SIG-M5 (cell line): Measurements from ENCODE around the gene CCDC88B.
"Not testable (repeated sequence)": the region's sequence is repeated elsewhere in the genome, so short reads cannot be mapped to it uniquely, and the experiment has no call there.

Source experiments
- DNase-seq: peaks from one replicate; lab custom pipeline; 2025; lab: John Stamatoyannopoulos, UW

The CCDC88B gene

DNA sequence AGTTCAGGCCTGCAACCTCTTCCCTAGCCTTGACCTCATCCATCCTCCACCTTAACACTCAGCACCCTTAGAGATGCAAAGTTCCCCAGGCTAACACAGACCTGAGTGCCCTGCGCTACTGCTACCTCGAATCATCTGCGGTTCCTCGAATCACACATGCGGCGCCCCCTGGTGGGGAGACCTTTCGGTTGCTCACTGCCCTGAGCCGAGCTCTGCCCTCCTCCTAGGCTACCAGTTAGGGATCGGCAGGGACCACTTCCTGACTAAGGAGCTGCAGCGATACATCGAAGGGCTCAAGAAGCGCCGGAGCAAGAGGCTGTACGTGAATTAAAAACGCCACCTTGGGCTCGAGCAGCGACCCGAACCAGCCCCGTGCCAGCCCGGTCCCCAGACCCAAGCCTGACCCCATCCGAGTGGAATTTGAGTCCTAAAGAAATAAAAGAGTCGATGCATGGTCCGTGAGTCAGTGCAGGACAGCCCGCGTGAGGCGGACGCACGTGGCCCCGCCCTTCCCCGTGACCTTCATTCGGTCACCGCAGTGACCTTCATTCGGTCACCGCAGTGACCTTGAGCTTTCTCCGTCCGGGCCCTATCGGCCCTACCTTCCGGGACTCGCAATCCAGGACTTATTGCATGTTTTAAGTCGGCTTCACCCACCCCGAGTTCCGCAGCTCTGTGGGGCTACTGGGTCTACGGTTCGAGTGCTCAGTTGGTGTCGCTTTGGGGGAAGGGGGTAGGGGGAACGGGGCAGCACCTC is 35.5 kb upstream of the CCDC88B start:
- peak; percentile 63 for DNase-seq

DNA sequence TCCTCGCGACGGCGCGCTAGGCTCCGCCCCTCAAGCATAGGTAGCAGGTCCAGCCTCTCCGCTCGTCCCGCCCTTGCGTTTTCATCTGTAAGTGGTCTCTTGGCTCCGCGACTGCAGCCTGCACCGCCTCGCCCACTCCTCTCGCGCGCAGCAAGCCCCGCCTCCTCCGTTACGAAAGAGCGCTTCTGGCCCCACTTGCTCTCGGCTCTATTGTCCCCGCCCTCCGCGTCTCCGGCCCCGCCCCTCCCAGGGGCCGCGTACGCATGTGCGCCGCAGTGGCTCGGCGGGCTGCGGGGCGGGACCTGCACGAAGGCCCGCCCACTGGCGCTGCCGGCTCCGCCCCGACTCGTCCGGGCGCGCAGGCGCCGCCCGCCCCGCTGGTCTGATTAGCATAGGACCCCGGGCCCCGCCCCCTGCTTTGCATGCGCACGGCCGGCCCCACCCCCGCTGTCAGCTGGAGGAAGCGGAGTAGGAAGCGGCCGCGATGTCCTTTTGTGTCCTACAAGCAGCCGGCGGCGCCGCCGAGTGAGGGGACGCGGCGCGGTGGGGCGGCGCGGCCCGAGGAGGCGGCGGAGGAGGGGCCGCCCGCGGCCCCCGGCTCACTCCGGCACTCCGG is 34.8 kb upstream of the CCDC88B start, which contains the start of gene ESRRA:
ESRRA (plus strand) TSS at position 450 of the 616 bp plus-strand sequence. CDS start 1,656 bp downstream, outside the sequence.
- peak; percentile 84 for DNase-seq

GRCh38 chr11:64305691-64306562 is 34.1 kb upstream of the CCDC88B start:
- no peak for DNase-seq

- DNase-seq = no peak
Observed at GRCh38 chr11:64306563-64306875, 33.5 kb upstream of the CCDC88B start.

DNA sequence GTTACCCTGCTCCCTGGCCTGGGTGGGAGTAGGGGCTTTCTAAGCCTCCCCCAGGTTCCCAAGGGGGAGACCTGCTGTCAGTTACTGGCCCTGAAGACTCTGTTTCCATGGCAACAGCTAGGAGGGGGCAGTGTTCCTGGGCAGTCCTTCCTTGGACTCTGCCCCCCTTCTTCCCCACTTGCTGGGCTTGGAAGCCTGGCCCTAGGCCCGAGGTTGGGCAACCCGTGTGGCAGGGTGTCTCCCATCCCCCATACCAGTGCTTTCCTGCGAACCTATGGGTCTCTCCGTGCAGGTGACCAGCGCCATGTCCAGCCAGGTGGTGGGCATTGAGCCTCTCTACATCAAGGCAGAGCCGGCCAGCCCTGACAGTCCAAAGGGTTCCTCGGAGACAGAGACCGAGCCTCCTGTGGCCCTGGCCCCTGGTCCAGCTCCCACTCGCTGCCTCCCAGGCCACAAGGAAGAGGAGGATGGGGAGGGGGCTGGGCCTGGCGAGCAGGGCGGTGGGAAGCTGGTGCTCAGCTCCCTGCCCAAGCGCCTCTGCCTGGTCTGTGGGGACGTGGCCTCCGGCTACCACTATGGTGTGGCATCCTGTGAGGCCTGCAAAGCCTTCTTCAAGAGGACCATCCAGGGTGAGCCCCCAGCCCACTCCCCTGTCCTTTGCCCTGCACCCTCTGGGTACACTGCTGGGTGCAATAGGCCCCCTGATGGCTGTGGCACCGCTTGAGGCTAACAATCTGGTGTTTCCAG is 33.0 kb upstream of the CCDC88B start:
- no peak for DNase-seq

DNA sequence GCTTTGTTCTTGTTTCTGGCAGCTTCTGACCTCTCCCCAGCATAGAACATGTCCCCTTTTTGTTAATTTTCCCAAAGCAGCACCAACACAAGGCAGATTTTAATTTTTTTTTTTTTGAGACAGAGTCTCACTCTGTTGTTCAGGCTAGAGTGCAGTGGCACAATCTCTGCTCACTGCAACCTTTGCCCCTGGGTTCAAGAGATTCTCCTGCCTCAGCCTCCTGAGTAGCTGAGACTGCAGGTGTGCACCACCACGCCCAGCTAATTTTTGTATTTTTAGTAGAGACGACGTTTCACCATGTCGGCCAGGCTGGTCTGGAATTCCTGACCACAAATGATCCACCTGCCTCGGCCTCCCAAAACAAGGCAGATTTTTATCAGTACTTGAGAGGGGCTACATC is 32.2 kb upstream of the CCDC88B start:
- not testable (repeated sequence) for DNase-seq

- no peak for DNase-seq
Observed at GRCh38 chr11:64312947-64313346, 27.1 kb upstream of the CCDC88B start.

- no peak for DNase-seq
Observed at GRCh38 chr11:64313491-64314145, 26.4 kb upstream of the CCDC88B start.

DNA sequence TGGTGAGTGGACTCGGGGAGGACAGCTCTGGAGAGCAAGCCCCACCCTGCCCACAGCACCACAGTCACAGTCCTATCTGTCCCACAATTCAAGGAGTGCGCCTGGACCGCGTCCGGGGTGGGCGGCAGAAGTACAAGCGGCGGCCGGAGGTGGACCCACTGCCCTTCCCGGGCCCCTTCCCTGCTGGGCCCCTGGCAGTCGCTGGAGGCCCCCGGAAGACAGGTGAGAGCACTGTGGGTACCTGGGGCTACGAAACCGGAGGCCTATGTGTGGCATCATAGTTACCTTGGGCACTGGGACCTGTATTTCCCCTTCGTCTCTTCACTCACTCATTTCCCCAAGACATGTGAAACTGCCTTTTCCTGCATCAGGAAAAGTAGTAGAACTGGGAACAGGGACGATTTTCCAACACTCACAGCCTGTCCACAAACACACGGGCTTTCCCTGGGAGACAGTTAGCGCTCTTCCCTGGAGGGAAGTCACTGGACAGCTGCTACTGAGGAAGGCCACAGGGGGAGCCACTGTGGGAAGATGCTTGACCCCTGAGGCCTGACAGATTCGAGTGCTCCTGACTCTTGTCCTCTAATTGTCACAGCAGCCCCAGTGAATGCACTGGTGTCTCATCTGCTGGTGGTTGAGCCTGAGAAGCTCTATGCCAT is 25.7 kb upstream of the CCDC88B start:
- no peak for DNase-seq

GRCh38 chr11:64314805-64315561 is 25.0 kb upstream of the CCDC88B start:
- no peak for DNase-seq

DNA sequence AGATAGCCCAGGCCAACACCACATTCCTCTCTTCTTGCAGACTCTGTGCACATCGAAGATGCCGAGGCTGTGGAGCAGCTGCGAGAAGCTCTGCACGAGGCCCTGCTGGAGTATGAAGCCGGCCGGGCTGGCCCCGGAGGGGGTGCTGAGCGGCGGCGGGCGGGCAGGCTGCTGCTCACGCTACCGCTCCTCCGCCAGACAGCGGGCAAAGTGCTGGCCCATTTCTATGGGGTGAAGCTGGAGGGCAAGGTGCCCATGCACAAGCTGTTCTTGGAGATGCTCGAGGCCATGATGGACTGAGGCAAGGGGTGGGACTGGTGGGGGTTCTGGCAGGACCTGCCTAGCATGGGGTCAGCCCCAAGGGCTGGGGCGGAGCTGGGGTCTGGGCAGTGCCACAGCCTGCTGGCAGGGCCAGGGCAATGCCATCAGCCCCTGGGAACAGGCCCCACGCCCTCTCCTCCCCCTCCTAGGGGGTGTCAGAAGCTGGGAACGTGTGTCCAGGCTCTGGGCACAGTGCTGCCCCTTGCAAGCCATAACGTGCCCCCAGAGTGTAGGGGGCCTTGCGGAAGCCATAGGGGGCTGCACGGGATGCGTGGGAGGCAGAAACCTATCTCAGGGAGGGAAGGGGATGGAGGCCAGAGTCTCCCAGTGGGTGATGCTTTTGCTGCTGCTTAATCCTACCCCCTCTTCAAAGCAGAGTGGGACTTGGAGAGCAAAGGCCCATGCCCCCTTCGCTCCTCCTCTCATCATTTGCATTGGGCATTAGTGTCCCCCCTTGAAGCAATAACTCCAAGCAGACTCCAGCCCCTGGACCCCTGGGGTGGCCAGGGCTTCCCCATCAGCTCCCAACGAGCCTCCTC is 24.1 kb upstream of the CCDC88B start:
- not testable (repeated sequence) for DNase-seq

DNA sequence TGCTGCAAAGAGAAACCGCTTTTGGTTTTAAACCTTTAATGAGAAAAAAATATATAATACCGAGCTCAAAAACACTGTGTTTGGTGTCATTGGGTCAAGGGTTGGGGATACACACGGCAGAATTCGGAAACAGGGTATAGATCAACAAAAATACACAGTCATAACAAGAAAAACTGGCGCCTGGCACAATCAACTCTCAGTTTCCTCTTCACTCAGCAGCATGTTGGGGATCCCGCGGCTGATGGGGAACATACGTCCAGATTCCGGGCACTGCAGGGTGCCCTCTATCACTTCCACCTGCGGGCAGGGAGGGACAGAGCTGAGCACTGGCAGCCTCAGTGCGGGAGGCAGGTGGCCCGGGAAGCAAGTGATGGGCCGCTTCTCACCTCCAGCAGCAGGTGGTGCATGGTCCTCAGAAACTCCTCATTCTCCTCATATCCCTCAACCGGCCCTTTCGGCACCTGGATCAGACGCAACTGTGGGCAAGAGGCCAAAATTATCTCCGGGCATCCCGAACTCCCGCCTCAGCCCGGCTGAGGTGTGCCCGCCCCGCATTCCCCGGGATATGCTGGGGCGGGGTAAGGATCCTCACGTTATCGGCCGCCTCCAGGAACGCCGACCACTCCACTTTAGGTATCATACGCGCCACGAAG is 23.2 kb upstream of the CCDC88B start:
- DNase-seq = no peak

DNA sequence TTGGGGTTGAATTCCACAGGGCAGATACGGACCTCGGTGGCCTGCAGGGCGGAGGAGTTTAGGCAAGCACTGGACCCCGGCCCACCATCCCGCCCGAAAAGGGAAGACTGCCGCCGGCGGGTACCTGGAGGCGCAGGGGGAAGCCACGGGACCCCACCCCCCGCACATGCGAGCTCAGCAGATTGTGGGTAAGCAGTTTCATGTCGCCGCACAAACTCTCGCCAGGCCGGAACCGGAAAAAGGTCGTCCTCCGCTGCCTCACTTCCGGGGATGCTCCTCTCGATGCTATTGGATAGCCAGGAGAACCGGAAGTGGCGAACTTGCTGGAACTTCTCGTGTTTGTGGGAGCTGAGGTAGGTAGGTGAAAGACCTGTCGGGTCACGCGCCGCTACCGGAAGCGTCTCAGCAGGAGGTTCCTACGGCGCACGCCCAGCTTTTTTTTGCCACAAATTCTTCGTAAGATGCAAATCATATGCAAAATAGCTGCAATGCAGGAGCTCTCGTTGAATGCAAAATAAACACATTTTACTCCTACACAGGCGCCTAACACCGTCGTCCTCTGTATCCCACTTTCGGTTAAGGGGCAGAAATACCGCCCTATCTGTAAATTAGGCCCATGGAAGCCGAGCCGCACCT is 22.6 kb upstream of the CCDC88B start, which contains the start of gene TRMT112:
TRMT112 (minus strand) TSS at position 235 of the 636 bp plus-strand sequence; CDS start at position 202, 33 bp downstream.
- DNase-seq = peak; percentile 93

- peak; percentile 65 for DNase-seq
Observed at GRCh38 chr11:64317961-64318765, 21.8 kb upstream of the CCDC88B start, which contains the start of gene PRDX5. PRDX5 (plus strand) TSS chr11:64318121; CDS start chr11:64318216, 95 bp downstream.

DNA sequence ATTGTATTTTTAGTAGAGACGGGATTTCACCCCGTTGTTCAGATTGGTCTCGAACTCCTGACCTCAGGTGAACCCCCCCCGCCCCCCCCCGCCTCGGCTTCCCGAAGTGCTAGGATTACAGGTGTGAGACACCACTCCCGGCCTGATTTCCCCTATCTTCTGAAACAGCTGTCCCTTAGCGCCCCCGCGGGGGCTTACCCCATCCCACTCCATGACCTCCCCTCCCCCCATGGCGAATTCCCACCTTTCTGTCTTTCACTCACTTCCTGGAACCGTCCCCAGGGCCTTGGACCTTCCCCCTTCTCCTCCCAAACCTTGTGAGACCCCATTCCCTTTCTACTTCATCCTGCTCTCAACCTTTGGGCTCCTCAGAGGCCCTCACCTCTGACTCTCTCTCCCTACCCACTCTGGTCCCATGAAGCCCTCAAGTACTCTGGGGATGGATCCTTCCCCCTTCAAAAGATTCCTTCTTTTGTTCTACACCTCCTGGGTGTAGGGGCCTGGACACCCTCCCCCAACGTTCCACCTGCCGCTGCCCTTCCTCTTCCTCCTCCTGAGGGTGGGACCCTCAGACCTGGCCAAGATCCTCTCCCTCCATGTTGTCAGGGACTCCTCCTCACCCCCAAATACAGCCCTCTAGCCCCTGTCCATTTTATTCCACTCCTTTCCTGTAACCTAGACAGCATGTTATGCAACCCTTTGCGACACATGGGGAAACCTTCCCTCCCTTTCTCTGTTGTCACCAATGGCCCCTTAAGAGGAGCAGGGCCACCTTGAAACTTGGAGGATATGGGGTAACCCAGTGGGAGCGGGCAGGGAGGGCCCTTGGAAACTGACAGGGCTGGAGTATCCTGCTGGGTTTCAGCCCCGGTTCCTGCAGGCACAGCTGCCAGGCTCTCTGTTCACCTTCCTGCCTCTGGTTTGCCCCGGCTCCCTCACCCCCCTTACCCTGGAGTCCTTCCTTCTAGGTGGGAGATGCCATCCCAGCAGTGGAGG is 20.9 kb upstream of the CCDC88B start:
- peak; percentile 22 for DNase-seq

DNA sequence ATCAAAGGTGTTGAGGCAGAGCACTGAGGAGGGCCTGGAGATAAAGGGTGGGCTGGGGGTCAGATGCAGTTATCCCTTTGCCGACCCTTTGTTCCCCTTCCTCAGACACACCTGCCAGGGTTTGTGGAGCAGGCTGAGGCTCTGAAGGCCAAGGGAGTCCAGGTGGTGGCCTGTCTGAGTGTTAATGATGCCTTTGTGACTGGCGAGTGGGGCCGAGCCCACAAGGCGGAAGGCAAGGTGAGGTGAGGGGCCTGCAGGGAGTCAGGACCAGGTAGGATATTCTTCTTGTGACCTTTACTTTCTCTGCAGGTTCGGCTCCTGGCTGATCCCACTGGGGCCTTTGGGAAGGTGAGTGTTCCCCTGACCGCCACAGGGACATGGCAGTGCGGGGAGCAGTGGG is 19.4 kb upstream of the CCDC88B start:
- DNase-seq = no peak
